ENCODE data around the gene PLLP.
"Not testable (repeated sequence)": the region's sequence is repeated elsewhere in the genome, so short reads cannot be mapped to it uniquely, and the experiment has no call there.

The PLLP gene

GRCh38 chr16:57301126-57301817, 16.8 kb upstream of the PLLP start:
- DNase-seq = no peak

GRCh38 chr16:57300387-57301125, 16.1 kb upstream of the PLLP start:
- DNase-seq = peak; percentile 92 to 98

GRCh38 chr16:57299719-57300386, 15.4 kb upstream of the PLLP start:
- DNase-seq = peak; percentile 77 to 80

GRCh38 chr16:57299009-57299718, 14.7 kb upstream of the PLLP start:
- peak in 1 of 2 experiments; percentile 27 for DNase-seq

GRCh38 chr16:57297856-57298255, 13.4 kb upstream of the PLLP start:
- peak in 1 of 2 experiments; percentile 28 for DNase-seq

GRCh38 chr16:57289391-57290257, 5.2 kb upstream of the PLLP start:
- no peak for DNase-seq

- no peak for DNase-seq
Measured at GRCh38 chr16:57285379-57285778, 907 bp upstream of the PLLP start.

GRCh38 chr16:57284952-57285363, 486 bp upstream of the PLLP start:
- no peak for DNase-seq

GRCh38 chr16:57283959-57284208, 588 bp downstream of the PLLP start:
- DNase-seq = no peak

- DNase-seq = no peak
Measured at GRCh38 chr16:57283214-57283958, 1.1 kb downstream of the PLLP start.

GRCh38 chr16:57282510-57283213, 1.8 kb downstream of the PLLP start:
- DNase-seq = no peak

- DNase-seq = no peak
Measured at GRCh38 chr16:57281791-57282190, 2.7 kb downstream of the PLLP start.

- no peak for DNase-seq
Measured at GRCh38 chr16:57279780-57280638, 4.5 kb downstream of the PLLP start.

GRCh38 chr16:57278494-57278893, 6.0 kb downstream of the PLLP start:
- DNase-seq = no peak

- DNase-seq = peak in 1 of 2 experiments; percentile 45
Measured at GRCh38 chr16:57277586-57277985, 6.9 kb downstream of the PLLP start.

GRCh38 chr16:57276596-57276995, 7.9 kb downstream of the PLLP start:
- no peak for DNase-seq

GRCh38 chr16:57275946-57276345, 8.5 kb downstream of the PLLP start:
- DNase-seq = not testable (repeated sequence)

GRCh38 chr16:57273826-57274225, 10.6 kb downstream of the PLLP start:
- DNase-seq = no peak

GRCh38 chr16:57273359-57273758, 11.1 kb downstream of the PLLP start:
- DNase-seq = no peak

GRCh38 chr16:57271867-57272495, 12.5 kb downstream of the PLLP start:
- DNase-seq = no peak
